Caco-2 (cell line): Measurements from ENCODE around the gene DIAPH2. TPM values are rescaled to one million over a fixed set of nuclear protein-coding genes. Genes with fewer than 3 reads are reported as not detected.

Source experiments
- BruUV-seq: library from RNA; stranded (reverse); fragments of 400-500 nt; replicated peaks from 2 replicates; lab custom pipeline; 2021; lab: Mats Ljungman, UMichigan
- CTCF ChIA-PET: fragments of 300-600 bp; sonication (Branson Sonifier 250); formaldehyde crosslinking; loops from one replicate; lab custom pipeline; 2022; ENCODE audit warnings: antibody characterized with exemption; lab: Charles Lee
- POLR2A ChIA-PET: fragments of 300-600 bp; sonication (Branson Sonifier 250); formaldehyde crosslinking; loops from one replicate; lab custom pipeline; 2022; ENCODE audit warnings: antibody characterized with exemption; lab: Charles Lee
- DNase-seq, 2 experiments: peaks; one replicate each; pipeline versions ENCODE4 v3.0.0 to v3.0.0-alpha.2; 2020 to 2022
- H3K27me3 ChIP-seq: replicated peaks from 2 replicates; pipeline ENCODE4 v1.6.0; 2011; ENCODE audit warnings: low read length; ENCODE audit not compliant: control insufficient read depth, insufficient read depth
- H3K36me3 ChIP-seq: 2 replicates; pipeline ENCODE4 v1.5.1; 2011; ENCODE audit warnings: low read length; ENCODE audit not compliant: control insufficient read depth, insufficient read depth
- H3K4me1 ChIP-seq: fragments of 250-450 bp; sonication (Bioruptor Pico); 2 replicates; pipeline ENCODE4 v1.5.1; 2020; ENCODE audit warnings: mild to moderate bottlenecking
- H3K4me3 ChIP-seq: 2 replicates; pipeline ENCODE4 v1.5.1; 2011; ENCODE audit warnings: low read depth, mild to moderate bottlenecking, control low read depth, low read length
- H3K9me3 ChIP-seq: fragments of 250-450 bp; sonication (Bioruptor Pico); 2 replicates; pipeline ENCODE4 v1.5.1; 2020; ENCODE audit warnings: mild to moderate bottlenecking, moderate library complexity
- H3K27ac Mint-ChIP-seq: one replicate; pipeline ENCODE4 v1.8.0; 2022; ENCODE audit warnings: mixed read lengths; ENCODE audit not compliant: unreplicated experiment
- H3K27me3 Mint-ChIP-seq: one replicate; pipeline ENCODE4 v1.8.0; 2022; ENCODE audit warnings: mixed read lengths; ENCODE audit not compliant: insufficient read depth, unreplicated experiment
- H3K36me3 Mint-ChIP-seq: one replicate; pipeline ENCODE4 v1.8.0; 2022; ENCODE audit warnings: mild to moderate bottlenecking, mixed read lengths; ENCODE audit not compliant: insufficient read depth, unreplicated experiment
- H3K4me1 Mint-ChIP-seq: one replicate; pipeline ENCODE4 v1.8.0; 2022; ENCODE audit warnings: low read depth, mixed read lengths; ENCODE audit not compliant: unreplicated experiment
- H3K4me3 Mint-ChIP-seq: one replicate; pipeline ENCODE4 v1.8.0; 2022; ENCODE audit warnings: mild to moderate bottlenecking, moderate library complexity, mixed read lengths; ENCODE audit not compliant: unreplicated experiment
- H3K9me3 Mint-ChIP-seq: one replicate; pipeline ENCODE4 v1.8.0; 2022; ENCODE audit warnings: mixed read lengths; ENCODE audit not compliant: unreplicated experiment
- intact Hi-C: fragments of 100-400 bp; cut with micrococcal nuclease; formaldehyde crosslinking; loops from one replicate; pipeline ENCODE4 v1.10.0; 2022; ENCODE audit not compliant: unreplicated experiment
- total RNA-seq: library from RNA; stranded (reverse); gene quantifications from 2 replicates; pipeline ENCODE4 v1.2.3, GENCODE V29; 2022
- TF ChIP-seq, protein P1 (sequence below), 2 experiments: fragments of 200-600 bp in 1 of 2; IDR thresholded peaks; 1 replicate in 1 of 2; 2 replicates in 1 of 2; pipeline versions ENCODE4 v1.5.1 to v1.8.0; 2011 to 2022; ENCODE audit warnings: antibody characterized with exemption in 1 of 2, control low read depth in 1 of 2, inconsistent platforms in 1 of 2, low read depth in 1 of 2, low read length in 1 of 2, mild to moderate bottlenecking in 1 of 2, moderate library complexity in 1 of 2; ENCODE audit not compliant: insufficient read depth in 1 of 2, severe bottlenecking in 1 of 2, unreplicated experiment in 1 of 2

The DIAPH2 gene
- total RNA-seq, 1 experiment from 2014 or later: 16.1 TPM

DNA sequence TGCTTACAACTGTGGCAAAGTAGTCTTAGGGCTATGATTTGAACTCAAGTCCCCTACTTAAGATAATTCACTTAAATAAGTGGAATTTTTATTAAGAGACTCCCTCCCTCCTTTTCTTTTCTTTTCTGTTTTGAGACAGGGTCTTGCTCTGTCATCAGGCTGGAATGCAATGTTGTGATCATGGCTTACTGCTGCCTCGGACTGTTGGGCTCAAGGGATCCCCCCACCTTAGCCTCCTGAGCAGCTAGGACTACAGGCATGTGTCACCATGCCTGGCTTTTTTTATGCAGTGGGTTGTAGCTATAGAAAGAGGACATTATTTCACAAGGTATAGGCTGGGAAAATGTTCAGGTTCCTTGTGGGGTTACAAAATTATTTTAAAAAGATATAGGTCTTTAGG lies 19.2 kb downstream of the DIAPH2 start:
- ChIA-PET POLR2A (no interaction called here), CTCF (no interaction called here)
- H3K4me1 Mint-ChIP-seq: peaks cover 8% of the 10 kb centered on the region
- TF ChIP-seq, protein P1, sequence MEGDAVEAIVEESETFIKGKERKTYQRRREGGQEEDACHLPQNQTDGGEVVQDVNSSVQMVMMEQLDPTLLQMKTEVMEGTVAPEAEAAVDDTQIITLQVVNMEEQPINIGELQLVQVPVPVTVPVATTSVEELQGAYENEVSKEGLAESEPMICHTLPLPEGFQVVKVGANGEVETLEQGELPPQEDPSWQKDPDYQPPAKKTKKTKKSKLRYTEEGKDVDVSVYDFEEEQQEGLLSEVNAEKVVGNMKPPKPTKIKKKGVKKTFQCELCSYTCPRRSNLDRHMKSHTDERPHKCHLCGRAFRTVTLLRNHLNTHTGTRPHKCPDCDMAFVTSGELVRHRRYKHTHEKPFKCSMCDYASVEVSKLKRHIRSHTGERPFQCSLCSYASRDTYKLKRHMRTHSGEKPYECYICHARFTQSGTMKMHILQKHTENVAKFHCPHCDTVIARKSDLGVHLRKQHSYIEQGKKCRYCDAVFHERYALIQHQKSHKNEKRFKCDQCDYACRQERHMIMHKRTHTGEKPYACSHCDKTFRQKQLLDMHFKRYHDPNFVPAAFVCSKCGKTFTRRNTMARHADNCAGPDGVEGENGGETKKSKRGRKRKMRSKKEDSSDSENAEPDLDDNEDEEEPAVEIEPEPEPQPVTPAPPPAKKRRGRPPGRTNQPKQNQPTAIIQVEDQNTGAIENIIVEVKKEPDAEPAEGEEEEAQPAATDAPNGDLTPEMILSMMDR (IDR thresholded peaks at IDR 0.05; ENCODE audit: insufficient read depth in 1 of 2, low read depth in 1 of 2, low read length in 1 of 2, severe bottlenecking in 1 of 2, unreplicated experiment in 1 of 2): no peak
- DNase-seq: no peak
- Histone ChIP-seq H3K27me3 (no peaks in the 10 kb centered on the region), H3K36me3 (no peaks in the 10 kb centered on the region), H3K9me3 (no peaks in the 10 kb centered on the region), H3K4me1 (no peaks in the 10 kb centered on the region), H3K4me3 (no peak overlapping the region)
- no peak overlapping the region for H3K4me3 Mint-ChIP-seq
- intact Hi-C loops: no loop called here
- H3K27me3 Mint-ChIP-seq: no peaks in the 10 kb centered on the region
- H3K36me3 Mint-ChIP-seq: peaks cover 5% of the 10 kb centered on the region
- no peak overlapping the region for H3K27ac Mint-ChIP-seq
- H3K9me3 Mint-ChIP-seq: no peaks in the 10 kb centered on the region
- no TSS peak for BruUV-seq

- Histone ChIP-seq H3K9me3 (no peaks in the 10 kb centered on the region), H3K36me3 (no peaks in the 10 kb centered on the region), H3K4me3 (no peak overlapping the region), H3K27me3 (no peaks in the 10 kb centered on the region), H3K4me1 (no peaks in the 10 kb centered on the region)
- no peak overlapping the region for H3K4me3 Mint-ChIP-seq
- H3K27me3 Mint-ChIP-seq: no peaks in the 10 kb centered on the region
- POLR2A ChIA-PET: no interaction called here
- CTCF ChIA-PET: no interaction called here
- H3K27ac Mint-ChIP-seq: no peak overlapping the region
- no TSS peak for BruUV-seq
- TF ChIP-seq, protein P1 (IDR thresholded peaks at IDR 0.05; ENCODE audit: insufficient read depth in 1 of 2, low read depth in 1 of 2, low read length in 1 of 2, severe bottlenecking in 1 of 2, unreplicated experiment in 1 of 2): no peak
- H3K36me3 Mint-ChIP-seq: peaks cover 5% of the 10 kb centered on the region
- DNase-seq: no peak
- no peaks in the 10 kb centered on the region for H3K9me3 Mint-ChIP-seq
- peaks cover 8% of the 10 kb centered on the region for H3K4me1 Mint-ChIP-seq
- intact Hi-C loops: no loop called here
Observed at GRCh38 chrX:96704629-96705028, 20.0 kb downstream of the DIAPH2 start.

GRCh38 chrX:96705905-96706304 lies 21.3 kb downstream of the DIAPH2 start:
- Mint-ChIP-seq H3K36me3 (peaks cover 5% of the 10 kb centered on the region), H3K9me3 (no peaks in the 10 kb centered on the region), H3K27me3 (no peaks in the 10 kb centered on the region), H3K4me3 (no peak overlapping the region), H3K4me1 (peaks cover 8% of the 10 kb centered on the region), H3K27ac (no peak overlapping the region)
- ChIA-PET CTCF (no interaction called here), POLR2A (no interaction called here)
- no peaks in the 10 kb centered on the region for H3K9me3 ChIP-seq
- TF ChIP-seq, protein P1 (IDR thresholded peaks at IDR 0.05; ENCODE audit: insufficient read depth in 1 of 2, low read depth in 1 of 2, low read length in 1 of 2, severe bottlenecking in 1 of 2, unreplicated experiment in 1 of 2): no peak
- no peaks in the 10 kb centered on the region for H3K36me3 ChIP-seq
- no peaks in the 10 kb centered on the region for H3K4me1 ChIP-seq
- no TSS peak for BruUV-seq
- DNase-seq: no peak
- H3K4me3 ChIP-seq: no peak overlapping the region
- H3K27me3 ChIP-seq: no peaks in the 10 kb centered on the region
- intact Hi-C loops: no loop called here
